Measurements from ENCODE around the gene NCDN.

The NCDN gene

DNA sequence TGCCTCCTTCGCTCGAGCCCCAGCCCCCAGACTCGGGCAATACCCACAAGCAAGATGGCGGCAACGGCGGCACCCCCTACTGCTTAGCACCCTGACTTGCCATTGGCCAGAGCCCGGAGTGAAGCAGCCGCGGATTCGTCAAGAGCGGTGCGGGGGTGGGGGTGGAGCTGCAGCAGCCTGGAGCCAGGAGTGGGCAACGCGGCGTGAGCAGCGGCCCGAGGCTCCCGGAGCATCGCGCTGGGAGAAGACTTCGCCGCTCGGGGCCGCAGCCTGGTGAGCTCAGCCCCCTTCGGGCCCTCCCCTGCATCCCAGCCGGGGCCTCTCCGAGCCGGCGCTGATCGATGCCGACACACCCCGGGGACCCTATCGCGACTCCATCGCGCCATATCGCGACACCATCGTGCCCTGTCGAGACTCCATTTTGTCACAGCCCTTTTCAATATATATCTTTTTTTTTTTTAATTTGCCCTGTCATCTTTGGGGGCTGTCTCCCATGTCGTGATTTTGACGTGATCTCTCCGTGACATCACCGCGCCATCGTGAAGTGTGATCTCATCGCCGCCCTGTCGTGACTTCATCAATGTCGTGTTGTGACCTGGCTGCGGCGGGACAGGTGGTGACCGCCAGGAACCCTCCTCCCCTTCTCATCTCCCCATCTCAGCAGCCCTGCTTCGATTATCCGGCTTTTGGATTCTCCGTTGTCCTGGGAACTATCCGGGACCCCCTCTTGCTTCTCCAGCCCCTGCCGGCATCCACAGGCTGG, at the start of gene NCDN:
NCDN (plus strand) TSS at position 189 of the 763 bp plus-strand sequence; CDS start at position 581, 392 bp downstream.
- DNase-seq (ENCODE audit: low spot score), result peak; percentile 98

GRCh38 chr1:35507947-35508346, 49.7 kb upstream of the NCDN start:
- no peak for DNase-seq (ENCODE audit: low spot score)

DNA sequence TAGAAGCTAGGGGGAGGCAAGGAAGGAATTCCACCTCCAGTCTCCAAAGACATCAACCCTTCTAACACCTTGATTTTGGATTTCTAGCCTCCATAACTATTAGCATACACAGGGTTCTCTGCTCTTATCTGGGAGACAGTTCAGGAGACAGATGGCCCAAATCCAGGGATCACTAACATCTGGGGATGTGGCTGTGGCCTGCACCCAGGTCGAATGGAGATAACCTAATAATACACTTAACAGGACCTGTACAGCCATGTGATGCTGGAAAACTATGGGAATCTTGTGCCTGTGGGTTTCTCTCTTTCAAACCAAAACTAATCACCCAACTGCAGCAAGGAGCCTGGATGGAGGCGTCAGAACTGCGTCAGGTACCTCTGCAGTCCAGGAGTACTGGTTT, 48.0 kb upstream of the NCDN start:
- no peak for DNase-seq (ENCODE audit: low spot score)

DNA sequence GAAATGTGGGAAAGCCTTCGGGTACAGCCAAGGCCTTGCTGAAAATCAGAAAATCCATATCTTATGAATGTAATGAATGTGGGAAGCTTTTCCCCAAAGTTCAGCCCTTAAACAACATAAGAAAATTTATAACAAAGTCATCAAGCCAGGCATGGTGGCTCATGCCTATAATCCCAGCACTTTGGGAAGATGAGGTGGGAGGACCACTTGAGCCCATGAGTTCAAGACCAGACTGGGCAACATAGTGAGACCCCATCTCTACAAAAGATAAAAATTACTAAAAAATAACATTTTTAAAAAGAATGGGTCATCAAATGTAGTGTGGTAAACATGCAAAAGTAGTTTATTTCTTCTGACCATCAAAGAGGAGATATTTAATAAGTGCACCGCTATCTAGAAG, 46.3 kb upstream of the NCDN start:
- DNase-seq (ENCODE audit: low spot score), result no peak

- DNase-seq (ENCODE audit: low spot score), result no peak
Measured at GRCh38 chr1:35518183-35518582, 39.4 kb upstream of the NCDN start.

GRCh38 chr1:35519432-35519831, 38.2 kb upstream of the NCDN start:
- DNase-seq (ENCODE audit: low spot score), result no peak

DNA sequence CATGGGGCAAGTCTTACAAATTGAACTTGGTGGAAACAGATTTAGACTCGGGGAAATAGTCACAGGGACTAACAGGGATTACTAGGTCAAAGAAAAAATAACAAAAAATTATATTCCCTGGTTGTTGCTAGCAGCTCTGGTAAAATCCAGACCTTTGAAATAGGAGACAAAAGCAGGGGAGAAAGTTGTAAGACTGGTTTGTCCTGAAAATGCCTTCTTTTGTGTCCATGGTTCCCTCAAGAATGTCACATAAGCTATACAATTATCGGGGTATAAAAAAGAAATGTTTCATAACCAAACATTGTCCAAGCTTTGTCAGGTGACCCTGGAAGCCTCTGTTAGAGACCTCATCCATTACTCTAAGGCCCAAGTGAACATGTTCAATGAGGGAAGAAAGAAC, 33.5 kb upstream of the NCDN start:
- DNase-seq (ENCODE audit: low spot score), result no peak

DNA sequence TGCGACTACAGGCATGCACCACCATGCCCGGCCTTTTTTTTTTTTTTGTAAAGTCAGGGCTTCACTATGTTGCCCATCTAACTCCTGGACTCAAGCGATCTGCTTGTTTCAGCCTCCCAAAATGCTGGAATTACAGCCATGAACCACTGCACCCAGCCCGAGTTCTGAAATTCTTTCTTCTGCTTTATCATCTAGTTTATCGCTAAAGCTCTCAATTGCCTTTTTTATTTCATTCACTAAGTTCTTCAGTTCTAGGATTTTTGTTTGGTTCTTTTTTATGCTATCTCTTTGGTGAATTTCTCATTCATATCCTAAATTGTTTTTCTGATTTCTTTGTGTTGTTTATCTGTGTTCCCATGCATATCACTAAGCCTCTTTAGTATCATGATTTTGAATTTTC, 27.4 kb upstream of the NCDN start:
- DNase-seq (ENCODE audit: low spot score), result no peak

DNA sequence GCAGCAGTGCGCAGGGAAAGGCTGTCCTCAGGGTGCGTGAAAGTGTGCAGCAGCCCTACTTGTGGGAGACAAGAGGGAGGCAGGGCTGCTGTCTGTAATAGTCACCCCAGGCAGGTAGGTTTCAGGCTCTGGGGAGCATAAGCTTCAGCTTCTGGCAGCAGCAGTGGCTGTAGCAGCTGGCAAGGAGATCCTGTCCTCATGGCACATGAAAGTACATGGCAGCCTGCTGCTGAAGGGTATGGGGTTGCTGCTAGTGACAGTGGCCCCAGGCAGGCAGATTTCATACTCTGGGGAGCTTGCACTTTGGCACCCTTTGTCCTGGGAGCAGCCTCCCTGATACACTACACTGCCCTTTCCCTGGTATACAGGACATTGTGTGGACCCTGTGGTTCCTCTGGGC, 26.7 kb upstream of the NCDN start:
- no peak for DNase-seq (ENCODE audit: low spot score)

GRCh38 chr1:35531368-35531767, 26.2 kb upstream of the NCDN start:
- no peak for DNase-seq (ENCODE audit: low spot score)

GRCh38 chr1:35532497-35533223, 24.9 kb upstream of the NCDN start:
- DNase-seq (ENCODE audit: low spot score), result no peak

- DNase-seq (ENCODE audit: low spot score), result no peak
Measured at GRCh38 chr1:35533586-35533985, 24.0 kb upstream of the NCDN start.

DNA sequence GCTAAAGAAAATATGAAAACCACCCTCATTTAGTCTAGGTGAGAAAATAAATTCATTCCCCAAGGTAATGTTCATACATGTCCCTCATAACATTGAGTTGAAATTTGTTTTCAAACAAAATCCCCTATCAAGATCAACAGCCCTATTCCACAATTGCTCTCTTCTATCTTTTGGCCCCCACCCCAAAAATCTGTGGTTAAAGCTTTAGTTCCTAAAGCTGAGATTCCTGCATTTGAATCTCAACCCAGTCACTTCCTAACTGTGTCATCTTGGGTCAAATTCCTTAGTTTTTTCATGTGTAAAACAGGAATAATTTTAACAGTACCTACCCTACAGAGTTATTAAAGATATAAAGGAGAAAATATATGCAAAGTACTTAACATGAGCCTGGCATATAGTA, 22.4 kb upstream of the NCDN start:
- no peak for DNase-seq (ENCODE audit: low spot score)

GRCh38 chr1:35536556-35537162, 20.9 kb upstream of the NCDN start:
- DNase-seq (ENCODE audit: low spot score), result no peak

DNA sequence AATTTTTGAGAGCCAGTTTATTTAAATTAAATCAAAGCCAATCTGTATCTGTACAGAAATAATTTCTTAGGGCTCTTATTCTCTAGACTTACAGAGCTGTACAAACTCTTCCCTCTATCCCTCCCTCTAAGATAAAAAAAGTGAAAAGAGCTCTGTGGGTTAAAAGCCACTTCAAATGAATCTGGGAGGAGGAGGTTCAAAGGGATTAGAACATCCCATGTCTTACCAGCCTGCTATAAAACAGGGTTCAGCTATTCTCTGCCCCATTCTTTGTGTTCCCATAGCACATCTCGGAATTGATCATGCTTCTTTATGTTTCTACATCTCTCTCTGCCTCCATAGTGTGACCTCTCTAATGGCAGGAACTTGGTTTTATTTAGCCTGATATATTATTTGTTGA, 19.8 kb upstream of the NCDN start:
- DNase-seq (ENCODE audit: low spot score), result no peak

DNA sequence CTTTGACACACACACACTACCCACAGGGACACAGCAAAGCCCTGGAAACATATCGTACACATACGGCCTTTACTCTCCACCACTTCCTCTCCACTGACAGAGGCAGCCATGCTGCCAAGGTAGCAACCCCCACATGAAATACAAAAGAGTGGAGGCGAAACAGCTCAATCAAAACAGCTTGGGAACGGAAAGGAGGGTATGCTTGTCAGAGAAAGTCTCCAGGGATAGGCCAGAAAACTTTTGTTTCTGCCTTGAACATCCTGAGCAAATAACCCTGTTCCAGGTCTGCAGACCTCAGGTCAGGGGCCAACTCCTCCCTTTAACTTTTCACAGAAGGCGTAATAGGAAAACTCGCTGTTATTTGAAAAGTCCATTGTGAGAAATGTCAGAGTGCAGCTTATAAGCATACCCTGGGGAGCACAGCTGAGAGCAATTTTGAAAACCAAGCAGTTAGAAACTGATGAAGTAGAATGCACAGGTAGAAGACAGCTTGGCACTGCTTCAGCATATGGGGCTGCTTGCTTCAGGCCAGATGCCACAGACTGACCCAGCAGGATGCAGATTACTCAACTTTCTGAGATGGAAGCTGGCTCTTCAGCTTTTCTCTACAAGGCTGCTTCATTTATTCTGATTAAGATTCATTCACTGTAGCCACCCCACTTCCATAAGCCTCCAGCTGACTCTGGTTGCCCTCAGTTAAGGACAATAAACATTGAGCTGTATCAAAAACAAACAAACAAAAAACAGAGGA, 18.4 kb upstream of the NCDN start:
- DNase-seq (ENCODE audit: low spot score), result peak; percentile 45

GRCh38 chr1:35539824-35540261, 17.8 kb upstream of the NCDN start:
- DNase-seq (ENCODE audit: low spot score), result peak; percentile 47

DNA sequence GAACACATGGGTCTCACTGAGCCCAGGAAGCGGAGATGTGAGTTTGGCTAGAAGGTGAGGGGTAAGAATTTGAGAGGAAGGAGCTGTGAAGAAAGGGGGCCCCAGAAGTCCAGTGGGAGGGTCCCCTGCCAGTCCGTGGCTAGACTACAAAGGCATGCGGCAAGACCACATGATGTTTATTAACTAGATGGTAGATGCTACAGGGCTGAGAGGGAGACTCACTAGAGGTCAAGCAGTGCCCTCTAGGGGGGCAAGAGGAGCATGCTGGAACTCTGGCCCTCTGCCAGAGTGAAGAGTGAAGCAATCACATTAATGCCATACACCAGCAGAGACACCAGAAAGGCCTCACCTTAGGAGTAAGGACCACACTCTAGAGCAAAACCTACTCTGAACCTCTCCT, 12.6 kb upstream of the NCDN start:
- peak; percentile 48 for DNase-seq (ENCODE audit: low spot score)

- DNase-seq (ENCODE audit: low spot score), result no peak
Measured at GRCh38 chr1:35546614-35547013, 11.0 kb upstream of the NCDN start.

- no peak for DNase-seq (ENCODE audit: low spot score)
Measured at GRCh38 chr1:35553851-35554250, 3.7 kb upstream of the NCDN start.

DNA sequence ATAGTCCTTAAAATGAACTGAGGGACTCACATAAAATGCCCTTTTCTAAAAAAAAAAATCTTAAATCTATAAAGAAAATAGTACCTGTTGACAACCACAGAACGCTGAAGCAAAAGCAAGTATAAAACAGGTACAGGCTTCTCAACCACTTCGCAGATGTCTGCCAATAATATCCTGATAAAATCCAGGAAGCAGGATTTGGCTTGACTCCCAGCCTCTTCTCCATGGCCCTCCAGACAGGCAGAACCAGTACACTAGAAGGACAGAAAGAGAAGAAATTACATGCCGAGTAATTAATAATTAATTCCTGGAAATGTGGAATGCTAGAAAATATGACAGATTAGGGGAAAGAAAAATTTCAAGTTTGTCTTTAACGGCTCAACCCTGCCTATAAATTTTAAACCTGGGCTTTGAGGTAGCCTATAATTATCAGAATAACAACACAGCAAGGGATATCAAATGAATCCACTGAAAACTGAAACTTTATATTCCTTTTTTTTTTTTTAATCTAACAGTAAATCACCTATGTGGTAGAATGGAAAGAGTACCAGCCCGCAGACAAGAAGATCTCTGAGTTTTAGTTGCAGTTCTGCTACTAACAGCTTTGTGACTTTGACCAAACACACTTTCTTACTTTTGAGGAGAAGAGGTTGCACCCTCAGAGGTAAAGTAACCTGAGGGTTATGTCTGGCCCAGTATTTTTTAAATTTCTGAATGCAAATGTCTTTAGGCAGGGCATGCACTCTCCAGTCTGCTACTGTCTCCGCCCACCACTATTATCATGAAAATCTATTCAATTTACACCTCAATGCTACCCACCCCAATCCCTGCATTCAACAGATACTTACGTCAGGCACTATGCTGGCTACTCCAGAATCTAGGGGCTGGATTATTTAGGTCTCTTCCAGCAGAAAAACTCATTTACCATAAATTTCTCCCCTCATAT, 3.1 kb upstream of the NCDN start:
- no peak for DNase-seq (ENCODE audit: low spot score)

Data from activated CD4-positive, alpha-beta T cell treated with anti-CD3 and anti-CD28 coated beads, Interleukin-2, Interleukin-4, amounts not matched to agents 100 ng/mL and 50 ng/mL, durations not matched to agents 16 hours and 8 hours (primary cell).